ENCODE measurements around the gene PCDHGA9. TPM values are rescaled to one million over a fixed set of nuclear protein-coding genes. Genes with fewer than 3 reads are reported as not detected.

Gene PCDHGA9
- total RNA-seq, 1 experiment from 2014 or later = 0.09 TPM

DNA sequence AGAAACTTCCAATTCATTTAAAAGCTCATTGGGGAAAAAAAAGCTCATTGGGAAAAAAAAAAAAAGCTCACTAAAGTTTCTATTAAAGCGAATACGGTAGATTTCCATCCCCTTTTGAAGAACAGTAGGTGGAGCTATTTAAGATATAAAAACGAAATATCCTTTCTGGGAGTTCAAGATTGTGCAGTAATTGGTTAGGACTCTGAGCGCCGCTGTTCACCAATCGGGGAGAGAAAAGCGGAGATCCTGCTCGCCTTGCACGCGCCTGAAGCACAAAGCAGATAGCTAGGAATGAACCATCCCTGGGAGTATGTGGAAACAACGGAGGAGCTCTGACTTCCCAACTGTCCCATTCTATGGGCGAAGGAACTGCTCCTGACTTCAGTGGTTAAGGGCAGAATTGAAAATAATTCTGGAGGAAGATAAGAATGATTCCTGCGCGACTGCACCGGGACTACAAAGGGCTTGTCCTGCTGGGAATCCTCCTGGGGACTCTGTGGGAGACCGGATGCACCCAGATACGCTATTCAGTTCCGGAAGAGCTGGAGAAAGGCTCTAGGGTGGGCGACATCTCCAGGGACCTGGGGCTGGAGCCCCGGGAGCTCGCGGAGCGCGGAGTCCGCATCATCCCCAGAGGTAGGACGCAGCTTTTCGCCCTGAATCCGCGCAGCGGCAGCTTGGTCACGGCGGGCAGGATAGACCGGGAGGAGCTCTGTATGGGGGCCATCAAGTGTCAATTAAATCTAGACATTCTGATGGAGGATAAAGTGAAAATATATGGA, 27.9 kb downstream of the PCDHGA9 start, which contains the start of gene PCDHGA12:
Gene PCDHGA12 (plus strand): TSS at position 176 of the 782 bp plus-strand sequence. CDS start 253 bp downstream, at position 429.

Other genes with a start within 250 kb of the PCDHGA9 start
- gene PCDHB7, start 230.1 kb upstream of the PCDHGA9 start, total RNA-seq (2022; extraction: Qiagen RNA extraction; ENCODE audit: low read depth) = 0.06 TPM in 1 of 5 replicates, not detected in the others
- gene PCDHB8, start 225.0 kb upstream of the PCDHGA9 start, total RNA-seq (2022; extraction: Qiagen RNA extraction; ENCODE audit: low read depth) = 0.20 to 0.40 TPM (median 0.37 TPM) in 4 of 5 replicates, not detected in the other
- 0.05 to 0.11 TPM (median 0.05 TPM) in 3 of 5 replicates, not detected in the others for gene PCDHB16, start 220.4 kb upstream of the PCDHGA9 start, total RNA-seq (2022; extraction: Qiagen RNA extraction; ENCODE audit: low read depth)
- not detected in 5 replicates for gene PCDHB9, start 215.6 kb upstream of the PCDHGA9 start, total RNA-seq (2022; extraction: Qiagen RNA extraction; ENCODE audit: low read depth)
- not detected in 5 replicates for gene PCDHB10, start 210.4 kb upstream of the PCDHGA9 start, total RNA-seq (2022; extraction: Qiagen RNA extraction; ENCODE audit: low read depth)
- gene PCDHB11, start 203.2 kb upstream of the PCDHGA9 start, total RNA-seq (2022; extraction: Qiagen RNA extraction; ENCODE audit: low read depth) = 0.05 to 0.20 TPM (median 0.08 TPM) in 4 of 5 replicates, not detected in the other
- gene PCDHB12, start 194.1 kb upstream of the PCDHGA9 start, total RNA-seq (2022; extraction: Qiagen RNA extraction; ENCODE audit: low read depth) = not detected in 5 replicates
- 0.06 to 0.20 TPM (median 0.08 TPM) in 4 of 5 replicates, not detected in the other for gene PCDHB13, start 188.9 kb upstream of the PCDHGA9 start, total RNA-seq (2022; extraction: Qiagen RNA extraction; ENCODE audit: low read depth)
- gene PCDHB14, start 179.4 kb upstream of the PCDHGA9 start, total RNA-seq (2022; extraction: Qiagen RNA extraction; ENCODE audit: low read depth) = 0.11 to 0.13 TPM in 2 of 5 replicates, not detected in the others
- gene PCDHB15, start 157.4 kb upstream of the PCDHGA9 start, total RNA-seq (2022; extraction: Qiagen RNA extraction; ENCODE audit: low read depth) = 0.09 to 0.14 TPM in 2 of 5 replicates, not detected in the others
- gene SLC25A2, start 98.7 kb upstream of the PCDHGA9 start, total RNA-seq (2022; extraction: Qiagen RNA extraction; ENCODE audit: low read depth) = not detected in 5 replicates
- 59.2 to 89.1 TPM (median 72.2 TPM) in 5 replicates for gene TAF7, start 82.0 kb upstream of the PCDHGA9 start, total RNA-seq (2022; extraction: Qiagen RNA extraction; ENCODE audit: low read depth)
- 0.22 to 0.40 TPM (median 0.30 TPM) in 5 replicates for gene PCDHGA1, start 72.3 kb upstream of the PCDHGA9 start, total RNA-seq (2022; extraction: Qiagen RNA extraction; ENCODE audit: low read depth)
- 0.37 to 0.79 TPM (median 0.54 TPM) in 5 replicates for gene PCDHGA2, start 64.0 kb upstream of the PCDHGA9 start, total RNA-seq (2022; extraction: Qiagen RNA extraction; ENCODE audit: low read depth)
- not detected in 5 replicates for gene PCDHGA3, start 58.9 kb upstream of the PCDHGA9 start, total RNA-seq (2022; extraction: Qiagen RNA extraction; ENCODE audit: low read depth)
- 1.1 to 1.9 TPM (median 1.8 TPM) in 5 replicates for gene PCDHGB1, start 52.7 kb upstream of the PCDHGA9 start, total RNA-seq (2022; extraction: Qiagen RNA extraction; ENCODE audit: low read depth)
- 0.11 to 0.23 TPM (median 0.17 TPM) in 5 replicates for gene PCDHGA4, start 47.8 kb upstream of the PCDHGA9 start, total RNA-seq (2022; extraction: Qiagen RNA extraction; ENCODE audit: low read depth)
- 0.11 to 0.17 TPM (median 0.15 TPM) in 3 of 5 replicates, not detected in the others for gene PCDHGB2, start 42.8 kb upstream of the PCDHGA9 start, total RNA-seq (2022; extraction: Qiagen RNA extraction; ENCODE audit: low read depth)
- gene PCDHGA5, start 38.6 kb upstream of the PCDHGA9 start, total RNA-seq (2022; extraction: Qiagen RNA extraction; ENCODE audit: low read depth) = 0.09 to 0.21 TPM (median 0.18 TPM) in 5 replicates
- gene PCDHGB3, start 32.5 kb upstream of the PCDHGA9 start, total RNA-seq (2022; extraction: Qiagen RNA extraction; ENCODE audit: low read depth) = 0.12 to 0.29 TPM (median 0.27 TPM) in 5 replicates
- 0.05 to 0.29 TPM (median 0.20 TPM) in 5 replicates for gene PCDHGA6, start 28.9 kb upstream of the PCDHGA9 start, total RNA-seq (2022; extraction: Qiagen RNA extraction; ENCODE audit: low read depth)
- gene PCDHGA7, start 20.0 kb upstream of the PCDHGA9 start, total RNA-seq (2022; extraction: Qiagen RNA extraction; ENCODE audit: low read depth) = 0.77 to 1.0 TPM (median 0.98 TPM) in 5 replicates
- 0.74 to 1.1 TPM (median 0.90 TPM) in 5 replicates for gene PCDHGB4, start 15.1 kb upstream of the PCDHGA9 start, total RNA-seq (2022; extraction: Qiagen RNA extraction; ENCODE audit: low read depth)
- gene PCDHGA8, start 10.1 kb upstream of the PCDHGA9 start, total RNA-seq (2022; extraction: Qiagen RNA extraction; ENCODE audit: low read depth) = 0.02 to 0.06 TPM (median 0.04 TPM) in 3 of 5 replicates, not detected in the others
- 1.9 to 2.5 TPM (median 2.1 TPM) in 5 replicates for gene PCDHGB5, start 4.8 kb upstream of the PCDHGA9 start, total RNA-seq (2022; extraction: Qiagen RNA extraction; ENCODE audit: low read depth)
- 0.07 to 0.12 TPM (median 0.08 TPM) in 4 of 5 replicates, not detected in the other for gene PCDHGB6, start 5.2 kb downstream of the PCDHGA9 start, total RNA-seq (2022; extraction: Qiagen RNA extraction; ENCODE audit: low read depth)
- not detected in 5 replicates for gene PCDHGA10, start 10.2 kb downstream of the PCDHGA9 start, total RNA-seq (2022; extraction: Qiagen RNA extraction; ENCODE audit: low read depth)
- 0.05 to 0.08 TPM (median 0.06 TPM) in 3 of 5 replicates, not detected in the others for gene PCDHGB7, start 14.9 kb downstream of the PCDHGA9 start, total RNA-seq (2022; extraction: Qiagen RNA extraction; ENCODE audit: low read depth)
- gene PCDHGA11, start 18.3 kb downstream of the PCDHGA9 start, total RNA-seq (2022; extraction: Qiagen RNA extraction; ENCODE audit: low read depth) = 0.05 to 0.07 TPM in 2 of 5 replicates, not detected in the others
- gene PCDHGA12, start 27.7 kb downstream of the PCDHGA9 start, total RNA-seq (2022; extraction: Qiagen RNA extraction; ENCODE audit: low read depth) = not detected in 5 replicates
- 5.1 to 7.1 TPM (median 6.4 TPM) in 5 replicates for gene PCDHGC3, start 73.2 kb downstream of the PCDHGA9 start, total RNA-seq (2022; extraction: Qiagen RNA extraction; ENCODE audit: low read depth)
- gene PCDHGC4, start 82.3 kb downstream of the PCDHGA9 start, total RNA-seq (2022; extraction: Qiagen RNA extraction; ENCODE audit: low read depth) = not detected in 5 replicates
- not detected in 5 replicates for gene PCDHGC5, start 86.3 kb downstream of the PCDHGA9 start, total RNA-seq (2022; extraction: Qiagen RNA extraction; ENCODE audit: low read depth)
- 91.5 to 99.5 TPM (median 94.4 TPM) in 5 replicates for gene DIAPH1, start 216.2 kb downstream of the PCDHGA9 start, total RNA-seq (2022; extraction: Qiagen RNA extraction; ENCODE audit: low read depth)
- 46.9 to 50.4 TPM (median 48.8 TPM) in 5 replicates for gene HDAC3, start 234.1 kb downstream of the PCDHGA9 start, total RNA-seq (2022; extraction: Qiagen RNA extraction; ENCODE audit: low read depth)
- 2.2 to 5.2 TPM (median 3.9 TPM) in 5 replicates for gene RELL2, start 234.2 kb downstream of the PCDHGA9 start, total RNA-seq (2022; extraction: Qiagen RNA extraction; ENCODE audit: low read depth)
- 7.9 to 14.2 TPM (median 9.6 TPM) in 5 replicates for gene FCHSD1, start 248.6 kb downstream of the PCDHGA9 start, total RNA-seq (2022; extraction: Qiagen RNA extraction; ENCODE audit: low read depth)

All from A549 treated with ZK216348 at 1 μM for 4 hours (cell line).